PFSK-1 (cell line): ENCODE data around the gene PGM3.

Source experiments
- FOXP2 ChIP-seq: optimal IDR thresholded peaks from 2 replicates; pipeline ENCODE3; 2011; ENCODE audit warnings: borderline replicate concordance, control low read depth, inconsistent platforms; ENCODE audit not compliant: insufficient read depth; ENCODE audit errors: extremely low read length, extremely low read depth
- POLR2AphosphoS5 ChIP-seq: IDR thresholded peaks from 2 replicates; pipeline ENCODE4 v1.6.1; 2012; ENCODE audit warnings: low read depth, mild to moderate bottlenecking, control low read depth, low read length, moderate library complexity
- SIN3A ChIP-seq: IDR thresholded peaks from 2 replicates; pipeline ENCODE4 v1.6.1; 2012; ENCODE audit warnings: mild to moderate bottlenecking, low read length, moderate library complexity, borderline replicate concordance; ENCODE audit not compliant: insufficient read depth
- TAF1 ChIP-seq: IDR thresholded peaks from 2 replicates; pipeline ENCODE4 v1.6.1; 2012; ENCODE audit warnings: low read length, control low read depth, borderline replicate concordance; ENCODE audit not compliant: insufficient read depth
- TF ChIP-seq, protein P1 (sequence below), 2 experiments: IDR thresholded peaks; 2 replicates each; pipeline versions ENCODE4 v1.6.1 to v1.8.0; 2011 to 2012; ENCODE audit warnings: low read depth in 2 of 2, low read length in 2 of 2, control low read depth in 1 of 2, inconsistent platforms in 1 of 2, mild to moderate bottlenecking in 1 of 2, moderate library complexity in 1 of 2; ENCODE audit not compliant: insufficient read depth in 1 of 2

PGM3 gene

DNA sequence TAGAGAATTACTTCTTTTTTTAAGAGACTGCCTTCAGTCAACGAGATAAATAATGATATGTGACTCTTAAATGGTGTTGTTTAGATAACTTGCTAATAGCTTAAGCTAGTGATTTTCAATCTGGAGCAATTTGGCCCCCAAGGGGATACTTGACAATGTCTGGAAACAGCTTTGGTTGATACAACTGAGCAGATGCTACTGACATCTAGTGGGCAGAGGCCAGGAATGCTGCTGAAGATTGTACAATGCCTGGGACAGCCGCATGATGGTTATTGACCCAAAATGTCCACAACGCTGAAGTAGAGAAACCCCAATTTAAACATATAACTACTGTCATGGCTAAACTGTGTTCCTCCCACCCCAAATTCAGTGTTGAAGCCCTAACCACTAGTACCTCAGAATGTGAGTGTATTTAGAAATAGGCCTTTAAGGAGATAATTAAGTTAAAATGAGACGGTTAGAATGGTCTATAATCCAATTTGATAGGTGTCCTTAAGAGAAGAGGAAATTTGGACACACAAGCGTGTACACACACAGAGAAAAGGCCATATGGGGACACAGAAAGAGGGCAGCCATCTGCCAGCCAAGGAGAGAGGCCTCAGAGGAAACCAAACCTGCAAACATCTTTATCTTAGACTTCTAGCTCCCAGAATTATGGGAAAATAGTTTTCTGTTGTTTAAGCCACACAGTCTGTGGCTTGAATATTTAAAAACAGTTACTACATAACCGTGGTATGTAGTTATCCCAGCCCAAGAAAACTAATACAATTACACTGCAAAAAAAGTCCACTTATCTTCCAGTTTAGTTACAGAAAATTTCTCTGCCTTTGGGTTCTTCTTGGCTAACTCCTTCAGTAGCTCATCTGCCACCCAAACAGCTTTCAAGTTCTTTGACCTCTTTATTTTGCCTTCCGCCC lies 22.3 kb upstream of the PGM3 start:
- no peak for TF ChIP-seq POLR2AphosphoS5

DNA sequence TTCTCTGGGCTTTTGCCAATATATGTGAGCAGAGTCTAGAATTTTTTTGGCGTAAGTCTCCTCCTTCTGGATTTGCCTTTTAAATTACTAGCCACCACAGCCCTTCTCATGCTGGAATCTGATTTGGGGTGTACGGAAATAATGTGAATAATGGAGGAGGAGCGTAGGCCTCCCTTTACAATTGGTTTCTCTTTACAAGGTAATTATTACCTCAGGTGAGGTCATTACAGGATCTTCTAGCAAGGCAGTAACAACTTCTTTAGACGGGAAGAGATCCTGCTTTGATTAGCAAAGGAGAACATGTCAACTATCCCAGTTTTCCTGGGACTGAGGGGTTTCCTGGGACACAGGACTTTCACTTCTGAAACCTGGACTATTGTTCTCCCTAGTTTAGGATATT lies 9.0 kb upstream of the PGM3 start:
- TF ChIP-seq, protein P1, sequence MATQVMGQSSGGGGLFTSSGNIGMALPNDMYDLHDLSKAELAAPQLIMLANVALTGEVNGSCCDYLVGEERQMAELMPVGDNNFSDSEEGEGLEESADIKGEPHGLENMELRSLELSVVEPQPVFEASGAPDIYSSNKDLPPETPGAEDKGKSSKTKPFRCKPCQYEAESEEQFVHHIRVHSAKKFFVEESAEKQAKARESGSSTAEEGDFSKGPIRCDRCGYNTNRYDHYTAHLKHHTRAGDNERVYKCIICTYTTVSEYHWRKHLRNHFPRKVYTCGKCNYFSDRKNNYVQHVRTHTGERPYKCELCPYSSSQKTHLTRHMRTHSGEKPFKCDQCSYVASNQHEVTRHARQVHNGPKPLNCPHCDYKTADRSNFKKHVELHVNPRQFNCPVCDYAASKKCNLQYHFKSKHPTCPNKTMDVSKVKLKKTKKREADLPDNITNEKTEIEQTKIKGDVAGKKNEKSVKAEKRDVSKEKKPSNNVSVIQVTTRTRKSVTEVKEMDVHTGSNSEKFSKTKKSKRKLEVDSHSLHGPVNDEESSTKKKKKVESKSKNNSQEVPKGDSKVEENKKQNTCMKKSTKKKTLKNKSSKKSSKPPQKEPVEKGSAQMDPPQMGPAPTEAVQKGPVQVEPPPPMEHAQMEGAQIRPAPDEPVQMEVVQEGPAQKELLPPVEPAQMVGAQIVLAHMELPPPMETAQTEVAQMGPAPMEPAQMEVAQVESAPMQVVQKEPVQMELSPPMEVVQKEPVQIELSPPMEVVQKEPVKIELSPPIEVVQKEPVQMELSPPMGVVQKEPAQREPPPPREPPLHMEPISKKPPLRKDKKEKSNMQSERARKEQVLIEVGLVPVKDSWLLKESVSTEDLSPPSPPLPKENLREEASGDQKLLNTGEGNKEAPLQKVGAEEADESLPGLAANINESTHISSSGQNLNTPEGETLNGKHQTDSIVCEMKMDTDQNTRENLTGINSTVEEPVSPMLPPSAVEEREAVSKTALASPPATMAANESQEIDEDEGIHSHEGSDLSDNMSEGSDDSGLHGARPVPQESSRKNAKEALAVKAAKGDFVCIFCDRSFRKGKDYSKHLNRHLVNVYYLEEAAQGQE (IDR thresholded peaks at IDR 0.05; ENCODE audit: insufficient read depth in 1 of 2, low read depth in 2 of 2, low read length in 2 of 2): no peak

- no peak for TF ChIP-seq POLR2AphosphoS5
- no peak for TF ChIP-seq FOXP2
- no peak for TF ChIP-seq TAF1
- TF ChIP-seq SIN3A: no peak
- TF ChIP-seq, protein P1 (IDR thresholded peaks at IDR 0.05; ENCODE audit: insufficient read depth in 1 of 2, low read depth in 2 of 2, low read length in 2 of 2): no peak
Measured at GRCh38 chr6:83199863-83200225, 6.8 kb upstream of the PGM3 start.

DNA sequence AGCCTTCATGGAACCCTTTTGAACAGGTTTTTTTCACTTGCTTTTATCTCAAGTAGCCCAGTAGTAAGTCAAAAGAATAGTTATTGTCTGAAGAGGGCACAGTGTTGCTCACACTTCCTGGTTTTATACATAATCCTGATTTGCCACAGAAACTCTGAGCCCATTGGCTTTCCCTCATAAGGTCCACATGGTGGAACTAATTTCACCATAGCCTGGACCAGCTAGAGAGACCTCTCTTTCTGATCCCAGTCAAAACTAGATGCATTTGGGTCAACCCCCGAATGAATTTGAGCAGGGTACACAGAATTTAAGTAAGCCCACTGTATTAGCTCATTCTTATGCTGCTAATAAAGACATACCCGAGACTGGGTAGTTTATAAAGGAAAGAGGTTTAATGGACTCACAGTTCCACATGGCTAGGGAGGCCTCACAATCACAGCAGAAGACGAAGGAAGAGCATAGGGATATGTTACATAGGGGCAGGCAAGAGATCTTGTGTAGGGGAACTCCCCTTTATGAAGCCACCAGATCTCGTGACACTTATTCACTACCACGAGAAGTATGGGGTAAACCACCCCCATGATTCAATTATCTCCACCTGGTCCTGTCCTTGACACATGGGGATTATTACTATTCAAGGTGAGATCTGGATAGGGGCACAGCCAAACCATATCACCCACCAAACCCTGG lies 6.3 kb upstream of the PGM3 start:
- TF ChIP-seq, protein P1 (IDR thresholded peaks at IDR 0.05; ENCODE audit: insufficient read depth in 1 of 2, low read depth in 2 of 2, low read length in 2 of 2): no peak
- TF ChIP-seq TAF1 (no peak), SIN3A (no peak), FOXP2 (no peak), POLR2AphosphoS5 (no peak)

- TF ChIP-seq SIN3A: no peak
- no peak for TF ChIP-seq POLR2AphosphoS5
- TF ChIP-seq, protein P1 (IDR thresholded peaks at IDR 0.05; ENCODE audit: insufficient read depth in 1 of 2, low read depth in 2 of 2, low read length in 2 of 2): no peak
- no peak for TF ChIP-seq FOXP2
- TF ChIP-seq TAF1: no peak
Measured at GRCh38 chr6:83198486-83199172, 5.6 kb upstream of the PGM3 start.
